Endothelial cell of umbilical vein (primary cell): Measurements from ENCODE around the gene GNB5.
"Not testable (repeated sequence)": the region's sequence is repeated elsewhere in the genome, so short reads cannot be mapped to it uniquely, and the experiment has no call there.

Experiments used
- CTCF ChIP-seq, 2 donors: IDR thresholded peaks; 1 replicate in 1 of 2; 2 replicates in 1 of 2; pipeline ENCODE4 v1.5.1; 2011; ENCODE audit warnings: low read length in 2 of 2, mild to moderate bottlenecking in 2 of 2, moderate library complexity in 2 of 2, control low read depth in 1 of 2, inconsistent platforms in 1 of 2, low read depth in 1 of 2; ENCODE audit not compliant: insufficient read depth in 1 of 2; ENCODE audit errors: extremely low read depth in 1 of 2
- EZH2 ChIP-seq: IDR thresholded peaks from 2 replicates; pipeline ENCODE4 v1.6.1; 2012; ENCODE audit warnings: borderline replicate concordance, low read depth, mild to moderate bottlenecking, moderate library complexity, low read length, inconsistent platforms; ENCODE audit not compliant: severe bottlenecking
- FOS ChIP-seq: IDR thresholded peaks from 2 replicates; pipeline ENCODE4 v1.6.1; 2011; ENCODE audit warnings: mild to moderate bottlenecking, low read length, moderate library complexity, borderline replicate concordance; ENCODE audit not compliant: insufficient read depth
- GATA2 ChIP-seq: IDR thresholded peaks from 2 replicates; pipeline ENCODE4 v1.7.0; 2011; ENCODE audit warnings: low read depth, mild to moderate bottlenecking, moderate library complexity, mixed read lengths, low read length; ENCODE audit not compliant: insufficient read length, insufficient read depth
- JUN ChIP-seq: IDR thresholded peaks from 2 replicates; pipeline ENCODE4 v1.6.1; 2011; ENCODE audit warnings: borderline replicate concordance, low read depth; ENCODE audit not compliant: insufficient read length, insufficient read depth
- MYC ChIP-seq: IDR thresholded peaks from one replicate; pipeline ENCODE4 v1.6.1; 2011; ENCODE audit warnings: mild to moderate bottlenecking, low read depth, low read length
- POLR2A ChIP-seq: IDR thresholded peaks from 2 replicates; pipeline ENCODE4 v1.6.1; 2012; ENCODE audit warnings: low read depth, mild to moderate bottlenecking, control low read depth, low read length
- POLR2AphosphoS5 ChIP-seq: IDR thresholded peaks from 2 replicates; pipeline ENCODE4 v1.6.1; 2012; ENCODE audit warnings: low read depth, mild to moderate bottlenecking, control low read depth, low read length, moderate library complexity; ENCODE audit not compliant: insufficient read depth
- TF ChIP-seq, protein P1 (sequence below): IDR thresholded peaks from 2 replicates; pipeline ENCODE4 v1.6.1; 2011; ENCODE audit not compliant: insufficient read depth, insufficient read length

DNA sequence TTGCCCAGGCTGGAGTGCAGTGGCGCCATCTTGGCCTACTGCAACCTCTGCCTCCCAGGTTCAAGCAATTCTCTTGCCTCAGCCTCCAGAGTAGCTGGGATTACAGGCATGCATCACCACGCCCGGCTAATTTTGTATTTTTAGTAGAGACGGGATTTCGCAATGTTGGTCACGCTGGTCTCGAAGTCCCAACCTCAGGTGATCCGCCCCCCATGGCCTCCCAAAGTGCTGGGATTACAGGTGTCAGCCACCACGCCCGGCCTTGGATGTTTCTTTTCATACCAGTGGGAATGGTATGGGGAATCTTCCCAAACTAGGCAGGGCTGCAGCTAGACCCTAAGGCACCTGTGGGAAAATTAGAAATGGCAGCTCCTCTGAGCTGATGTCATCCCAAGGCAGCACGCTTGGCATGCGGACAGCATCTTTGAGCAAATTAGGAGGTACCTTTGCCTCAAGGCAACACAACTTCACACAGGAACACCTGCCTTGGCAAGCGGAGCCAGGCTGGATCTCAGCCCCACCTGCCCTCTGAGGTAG lies 47.9 kb upstream of the GNB5 start:
- not testable (repeated sequence) for TF ChIP-seq CTCF (IDR thresholded peaks at IDR 0.05; ENCODE audit: extremely low read depth in 1 of 2, insufficient read depth in 1 of 2, low read depth in 1 of 2, low read length in 2 of 2); EZH2; POLR2A; MYC; GATA2; FOS; POLR2AphosphoS5; JUN
- TF ChIP-seq, protein P1, sequence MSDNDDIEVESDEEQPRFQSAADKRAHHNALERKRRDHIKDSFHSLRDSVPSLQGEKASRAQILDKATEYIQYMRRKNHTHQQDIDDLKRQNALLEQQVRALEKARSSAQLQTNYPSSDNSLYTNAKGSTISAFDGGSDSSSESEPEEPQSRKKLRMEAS, result not testable (repeated sequence)
